CD14-positive monocyte (primary cell): ENCODE measurements around the gene C1QC. TPM values are rescaled to one million over a fixed set of nuclear protein-coding genes. Genes with fewer than 3 reads are reported as not detected.

Source experiments
- DNase-seq, 3 donors: peaks; one replicate each; pipeline ENCODE4 v3.0.0-alpha.2; 2011 to 2022
- H2AFZ ChIP-seq: 2 replicates; pipeline ENCODE4 v1.6.0; 2012; ENCODE audit warnings: mild to moderate bottlenecking, low read depth, low read length, inconsistent platforms; ENCODE audit not compliant: insufficient read depth, poor library complexity, severe bottlenecking
- H3K27ac ChIP-seq, 2 donors: 1 replicate in 1 of 2; 2 replicates in 1 of 2; pipeline ENCODE4 v1.5.1; 2012 to 2013; ENCODE audit warnings: low read length in 2 of 2, control low read depth in 1 of 2, inconsistent platforms in 1 of 2, low read depth in 1 of 2, mild to moderate bottlenecking in 1 of 2
- H3K27me3 ChIP-seq, 2 donors: one replicate each; pipeline versions ENCODE4 v1.6.0 to v1.6.1; 2011 to 2013; ENCODE audit warnings: low read length in 2 of 2; ENCODE audit not compliant: control insufficient read depth in 2 of 2, insufficient read depth in 2 of 2
- H3K36me3 ChIP-seq, 2 donors: replicated peaks in 1 of 2; 1 replicate in 1 of 2; 2 replicates in 1 of 2; pipeline versions ENCODE4 v1.5.1 to v1.6.1; 2012 to 2013; ENCODE audit warnings: low read length in 2 of 2, control low read depth in 1 of 2, inconsistent platforms in 1 of 2, mild to moderate bottlenecking in 1 of 2; ENCODE audit not compliant: insufficient read depth in 2 of 2, control insufficient read depth in 1 of 2
- H3K4me1 ChIP-seq, 2 donors: 1 replicate in 1 of 2; 2 replicates in 1 of 2; pipeline versions ENCODE4 v1.5.1 to v1.6.1; 2012 to 2013; ENCODE audit warnings: low read length in 2 of 2, control low read depth in 1 of 2, inconsistent platforms in 1 of 2, mild to moderate bottlenecking in 1 of 2, moderate library complexity in 1 of 2; ENCODE audit not compliant: insufficient read depth in 2 of 2, control insufficient read depth in 1 of 2
- H3K4me2 ChIP-seq: replicated peaks from 2 replicates; pipeline ENCODE3; 2012; ENCODE audit warnings: low read length, moderate library complexity, mild to moderate bottlenecking; ENCODE audit not compliant: poor library complexity, severe bottlenecking; ENCODE audit errors: extremely low read depth
- H3K4me3 ChIP-seq, 3 experiments: fragments of 200-600 bp in 1 of 3; sonication (generic) in 1 of 3; replicated peaks in 1 of 3; 1 replicate in 2 of 3; 2 replicates in 1 of 3; pipeline ENCODE4 v1.5.1; 2011 to 2013; ENCODE audit warnings: low read length in 3 of 3, mild to moderate bottlenecking in 3 of 3, control low read depth in 2 of 3, low read depth in 2 of 3, inconsistent platforms in 1 of 3, moderate library complexity in 1 of 3
- H3K79me2 ChIP-seq: 2 replicates; pipeline ENCODE4 v1.6.0; 2012; ENCODE audit warnings: mild to moderate bottlenecking, control low read depth, inconsistent platforms, low read length, moderate library complexity; ENCODE audit not compliant: insufficient read depth
- H3K9ac ChIP-seq: 2 replicates; pipeline ENCODE4 v1.6.0; 2017; ENCODE audit warnings: low read length, mild to moderate bottlenecking; ENCODE audit not compliant: insufficient read depth, poor library complexity, severe bottlenecking
- H3K9me3 ChIP-seq, 2 donors: replicated peaks in 1 of 2; 1 replicate in 1 of 2; 2 replicates in 1 of 2; pipeline versions ENCODE4 v1.5.1 to v1.6.1; 2012 to 2013; ENCODE audit warnings: low read length in 2 of 2, control low read depth in 1 of 2; ENCODE audit not compliant: control insufficient read depth in 1 of 2, insufficient read depth in 1 of 2
- H4K20me1 ChIP-seq: 2 replicates; pipeline ENCODE4 v1.6.0; 2012; ENCODE audit warnings: mild to moderate bottlenecking, low read length, control low read depth, moderate library complexity; ENCODE audit not compliant: insufficient read depth
- H3K27ac Mint-ChIP-seq, 7 donors: one replicate each; pipeline ENCODE4 v1.8.0; 2020; ENCODE audit warnings: mild to moderate bottlenecking in 7 of 7, mixed read lengths in 7 of 7, moderate library complexity in 6 of 7, inconsistent platforms in 2 of 7
- H3K27me3 Mint-ChIP-seq, 3 donors: one replicate each; pipeline ENCODE4 v1.8.0; 2021 to 2022; ENCODE audit warnings: low read depth in 3 of 3, mild to moderate bottlenecking in 3 of 3, mixed read lengths in 3 of 3, moderate library complexity in 3 of 3, inconsistent platforms in 1 of 3
- H3K36me3 Mint-ChIP-seq, 2 donors: one replicate each; pipeline ENCODE4 v1.8.0; 2020; ENCODE audit warnings: mixed read lengths in 2 of 2, inconsistent platforms in 1 of 2, mild to moderate bottlenecking in 1 of 2
- H3K4me1 Mint-ChIP-seq: one replicate; pipeline ENCODE4 v1.8.0; 2020; ENCODE audit warnings: mild to moderate bottlenecking, mixed read lengths
- H3K4me3 Mint-ChIP-seq, 2 donors: one replicate each; pipeline ENCODE4 v1.8.0; 2020; ENCODE audit warnings: mild to moderate bottlenecking in 2 of 2, mixed read lengths in 2 of 2, moderate library complexity in 1 of 2
- H3K9me3 Mint-ChIP-seq, 7 donors: one replicate each; pipeline ENCODE4 v1.8.0; 2020 to 2022; ENCODE audit warnings: mixed read lengths in 7 of 7, mild to moderate bottlenecking in 6 of 7, moderate library complexity in 6 of 7, inconsistent platforms in 2 of 7
- CTCF ChIP-seq: fragments of 200-600 bp; IDR thresholded peaks from one replicate; pipeline ENCODE4 v1.8.0; 2022; ENCODE audit warnings: antibody characterized with exemption, mild to moderate bottlenecking
- WGBS: methylation state at CpG from one replicate; pipeline ENCODE4 v1.1.5; 2013; ENCODE audit warnings: missing lambda C conversion rate; ENCODE audit not compliant: insufficient coverage; 5-methylcytosine and 5-hydroxymethylcytosine counted together
- intact Hi-C, 2 donors: fragments of 100-400 bp; cut with micrococcal nuclease; formaldehyde crosslinking; loops; one replicate each; pipeline versions ENCODE4 v1.15.0 to v1.15.1; 2023
- polyA plus RNA-seq, 3 donors: library from polyadenylated mRNA; depleted of rRNA in 1 of 3; unstranded in 2 of 3; stranded (reverse) in 1 of 3; fragments of 300-500 nt in 2 of 3; fragments of >200 nt in 1 of 3; fragmentation: Illumina TruSeq in 2 of 3; gene quantifications; 1 replicate in 2 of 3; 2 replicates in 1 of 3; pipeline ENCODE4 v1.2.3, GENCODE V29; 2012 to 2021

C1QC gene
- polyA plus RNA-seq, 3 donors, result 0.74 to 3.6 (median 0.85) TPM

GRCh38 chr1:22618056-22618455 is 25.4 kb upstream of the C1QC start:
- no peaks in the 10 kb centered on the region for H3K36me3 Mint-ChIP-seq
- H3K4me2 ChIP-seq, result no peak overlapping the region
- H3K4me3 Mint-ChIP-seq, result no peak overlapping the region
- no peaks in the 10 kb centered on the region for H3K9me3 Mint-ChIP-seq
- H3K27ac ChIP-seq, result no peak overlapping the region
- H2AFZ ChIP-seq, result no peak overlapping the region
- H3K36me3 ChIP-seq, result no peaks in the 10 kb centered on the region
- intact Hi-C loops, result no loop called here
- no peaks in the 10 kb centered on the region for H3K9me3 ChIP-seq
- no peaks in the 10 kb centered on the region for H3K4me1 ChIP-seq
- peaks cover 10 to 30% (median 24%) of the 10 kb centered on the region in 3 donors for H3K27me3 Mint-ChIP-seq
- H3K27ac Mint-ChIP-seq, result no peak overlapping the region
- H4K20me1 ChIP-seq, result no peaks in the 10 kb centered on the region
- no peak overlapping the region for H3K4me3 ChIP-seq
- 50% methylated on average over 16 of the region's 16 CpGs for WGBS
- H3K79me2 ChIP-seq, result no peaks in the 10 kb centered on the region
- no peak for TF ChIP-seq CTCF
- H3K27me3 ChIP-seq, result peaks cover 0 to 7% of the 10 kb centered on the region in 2 donors
- DNase-seq, result no peak
- H3K4me1 Mint-ChIP-seq, result peaks cover 6% of the 10 kb centered on the region
- no peak overlapping the region for H3K9ac ChIP-seq

GRCh38 chr1:22619252-22619651 is 24.2 kb upstream of the C1QC start:
- DNase-seq, result peak in 2 of 3 donors; percentile 4 to 21
- no peak overlapping the region for H3K27ac Mint-ChIP-seq
- H3K4me1 Mint-ChIP-seq, result peaks cover 6% of the 10 kb centered on the region
- no peak overlapping the region for H3K4me3 Mint-ChIP-seq
- H3K79me2 ChIP-seq, result no peaks in the 10 kb centered on the region
- H3K4me2 ChIP-seq, result no peak overlapping the region
- no peak overlapping the region for H3K27ac ChIP-seq
- no peak overlapping the region for H3K4me3 ChIP-seq
- H4K20me1 ChIP-seq, result no peaks in the 10 kb centered on the region
- peaks cover 0 to 7% of the 10 kb centered on the region in 2 donors for H3K27me3 ChIP-seq
- H3K9me3 ChIP-seq, result no peaks in the 10 kb centered on the region
- TF ChIP-seq CTCF, result no peak
- no peaks in the 10 kb centered on the region for H3K36me3 Mint-ChIP-seq
- no peak overlapping the region for H2AFZ ChIP-seq
- 30% methylated on average over 2 of the region's 7 CpGs for WGBS
- no peaks in the 10 kb centered on the region for H3K36me3 ChIP-seq
- H3K9ac ChIP-seq, result no peak overlapping the region
- no peaks in the 10 kb centered on the region for H3K4me1 ChIP-seq
- H3K9me3 Mint-ChIP-seq, result no peaks in the 10 kb centered on the region
- intact Hi-C loops, result no loop called here
- peaks cover 13 to 30% (median 28%) of the 10 kb centered on the region in 3 donors for H3K27me3 Mint-ChIP-seq
